Measurements from ENCODE around the gene GGT1. TPM values are rescaled to one million over a fixed set of nuclear protein-coding genes. Genes with fewer than 3 reads are reported as not detected.

The GGT1 gene
- total RNA-seq, 1 donor from 2014 or later: 16.9 TPM

DNA sequence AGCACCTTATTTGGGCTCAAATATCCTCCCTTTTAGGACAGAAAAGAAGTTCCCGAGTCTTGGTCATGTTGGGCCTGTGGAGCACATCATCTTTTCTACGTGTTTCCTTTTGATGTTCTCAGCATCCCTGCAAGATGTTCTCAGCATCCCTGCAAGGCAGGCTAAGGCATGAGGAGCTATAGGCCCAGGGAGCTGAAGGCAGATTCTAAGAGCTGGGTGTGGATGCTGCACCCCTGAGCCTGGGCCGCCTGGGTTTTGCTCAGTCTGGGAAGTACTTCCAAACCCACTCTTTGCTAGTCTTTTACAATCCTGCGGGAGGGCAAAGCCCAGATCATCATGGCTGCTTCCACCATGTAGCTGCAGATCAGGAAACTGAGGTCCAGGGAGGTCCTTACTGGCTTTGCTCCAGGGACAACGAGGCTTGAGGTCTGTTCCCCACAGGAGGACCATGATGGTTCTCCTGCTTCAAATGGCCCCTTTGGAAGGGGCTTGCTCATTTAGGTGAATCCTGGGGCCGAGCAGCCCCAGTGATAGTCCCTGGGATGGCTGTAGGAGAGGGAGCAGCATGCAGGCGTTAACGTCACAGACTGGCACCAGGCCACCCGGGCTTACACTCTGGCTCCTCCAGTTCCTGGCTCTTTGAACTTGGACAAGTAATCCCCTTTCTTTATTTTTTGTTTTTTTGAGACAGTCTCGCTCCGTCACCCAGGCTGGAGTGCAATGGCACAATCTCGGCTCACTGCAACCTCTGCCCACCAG is 20.8 kb upstream of the GGT1 start:
- no peak overlapping the region for H3K27ac Mint-ChIP-seq

DNA sequence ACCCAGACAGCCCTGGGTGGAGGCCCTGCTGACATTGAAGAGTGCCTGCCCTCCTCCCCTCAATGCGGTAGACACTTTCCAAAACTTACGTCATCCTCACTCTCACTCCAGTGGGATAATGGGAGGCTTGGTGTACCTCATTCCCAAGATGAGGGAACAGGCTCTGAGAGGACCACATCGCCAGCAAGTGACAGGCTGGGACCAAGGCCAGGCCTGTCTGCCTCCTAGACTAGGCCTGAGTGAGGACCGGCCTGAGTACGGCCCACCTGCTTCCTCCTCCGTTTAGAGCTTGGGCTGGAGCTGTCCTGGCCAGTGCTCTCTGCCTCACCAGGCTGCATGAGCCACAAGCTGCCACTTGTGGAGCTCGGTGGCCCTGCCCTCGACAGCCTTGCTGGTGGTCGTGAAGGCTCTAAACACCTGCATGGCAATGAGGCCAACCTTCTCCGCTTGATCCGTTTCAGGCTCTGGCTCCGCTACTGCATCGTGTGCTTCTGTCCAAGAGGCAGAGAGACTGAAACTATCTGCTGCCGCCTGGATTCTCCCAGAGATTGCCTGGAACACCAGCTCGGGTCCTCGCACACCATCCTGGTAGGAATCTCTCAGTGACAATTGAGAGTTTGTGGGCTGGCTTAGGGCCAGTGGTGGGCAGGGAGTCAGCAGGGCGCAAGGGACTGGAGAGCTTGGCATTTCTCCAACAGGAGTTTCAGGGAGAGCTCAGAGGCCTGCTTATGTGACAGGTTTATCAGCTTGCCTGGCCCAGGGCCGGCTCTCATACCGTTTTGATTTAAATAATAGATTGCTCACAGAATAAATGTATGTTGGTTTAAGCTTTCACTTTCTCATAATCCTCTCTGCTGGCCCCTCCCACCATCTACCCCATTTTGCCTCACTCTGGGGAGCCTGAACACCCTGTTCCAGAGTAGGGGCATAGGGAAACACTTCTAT is 19.5 kb upstream of the GGT1 start:
- DNase-seq (ENCODE audit: low spot score, unreplicated experiment): no peak
- Mint-ChIP-seq H3K4me1 (ENCODE audit: low read depth) (peaks cover 5% of the 10 kb centered on the region), H3K36me3 (ENCODE audit: insufficient read depth) (no peaks in the 10 kb centered on the region), H3K4me3 (ENCODE audit: low read depth) (no peak overlapping the region), H3K27ac (no peak overlapping the region), H3K9me3 (ENCODE audit: low read depth) (no peaks in the 10 kb centered on the region), H3K27me3 (no peaks in the 10 kb centered on the region)
- TF ChIP-seq, protein P1, sequence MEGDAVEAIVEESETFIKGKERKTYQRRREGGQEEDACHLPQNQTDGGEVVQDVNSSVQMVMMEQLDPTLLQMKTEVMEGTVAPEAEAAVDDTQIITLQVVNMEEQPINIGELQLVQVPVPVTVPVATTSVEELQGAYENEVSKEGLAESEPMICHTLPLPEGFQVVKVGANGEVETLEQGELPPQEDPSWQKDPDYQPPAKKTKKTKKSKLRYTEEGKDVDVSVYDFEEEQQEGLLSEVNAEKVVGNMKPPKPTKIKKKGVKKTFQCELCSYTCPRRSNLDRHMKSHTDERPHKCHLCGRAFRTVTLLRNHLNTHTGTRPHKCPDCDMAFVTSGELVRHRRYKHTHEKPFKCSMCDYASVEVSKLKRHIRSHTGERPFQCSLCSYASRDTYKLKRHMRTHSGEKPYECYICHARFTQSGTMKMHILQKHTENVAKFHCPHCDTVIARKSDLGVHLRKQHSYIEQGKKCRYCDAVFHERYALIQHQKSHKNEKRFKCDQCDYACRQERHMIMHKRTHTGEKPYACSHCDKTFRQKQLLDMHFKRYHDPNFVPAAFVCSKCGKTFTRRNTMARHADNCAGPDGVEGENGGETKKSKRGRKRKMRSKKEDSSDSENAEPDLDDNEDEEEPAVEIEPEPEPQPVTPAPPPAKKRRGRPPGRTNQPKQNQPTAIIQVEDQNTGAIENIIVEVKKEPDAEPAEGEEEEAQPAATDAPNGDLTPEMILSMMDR (IDR thresholded peaks at IDR 0.05; ENCODE audit: unreplicated experiment): no peak

More for the DNA sequence above, 20.8 kb upstream of the GGT1 start:
- TF ChIP-seq, protein P1 (IDR thresholded peaks at IDR 0.05; ENCODE audit: unreplicated experiment): no peak
- Mint-ChIP-seq H3K4me1 (ENCODE audit: low read depth) (peaks cover 12% of the 10 kb centered on the region), H3K4me3 (ENCODE audit: low read depth) (no peak overlapping the region), H3K27me3 (no peaks in the 10 kb centered on the region), H3K36me3 (ENCODE audit: insufficient read depth) (no peaks in the 10 kb centered on the region), H3K9me3 (ENCODE audit: low read depth) (no peaks in the 10 kb centered on the region)
- DNase-seq (ENCODE audit: low spot score, unreplicated experiment): no peak

DNA sequence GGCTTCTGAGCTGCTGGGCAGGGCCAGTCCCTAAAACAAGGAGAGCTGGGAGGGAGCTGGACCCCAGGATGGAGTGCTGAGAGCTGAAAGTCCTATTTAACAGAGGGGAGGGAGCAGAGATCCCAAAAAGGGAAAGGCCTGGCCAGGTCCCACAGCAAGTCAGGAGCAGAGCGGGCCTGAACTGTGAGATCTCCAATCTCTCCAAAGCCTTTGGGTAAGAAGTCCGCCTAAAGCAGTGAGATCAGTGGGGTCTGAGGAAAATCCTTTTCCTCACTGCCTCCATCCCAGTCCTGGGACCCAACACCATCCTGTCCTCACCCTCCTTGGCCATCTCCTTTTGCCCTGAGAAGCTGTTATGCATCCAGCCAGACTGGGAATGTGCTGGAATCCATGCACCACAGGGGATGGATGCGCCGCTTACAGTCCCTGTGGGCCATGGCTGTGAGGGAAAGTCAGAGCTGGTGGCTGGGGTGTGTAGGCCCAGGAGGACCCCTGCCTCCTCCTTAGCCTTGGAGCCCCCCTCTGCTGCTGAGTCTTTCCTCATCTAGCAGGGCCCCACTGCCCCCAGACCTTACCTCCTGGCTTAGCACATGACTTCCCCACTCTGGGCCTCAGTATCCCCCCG is 18.7 kb upstream of the GGT1 start:
- TF ChIP-seq, protein P1 (IDR thresholded peaks at IDR 0.05; ENCODE audit: unreplicated experiment): no peak
- no peak overlapping the region for H3K27ac Mint-ChIP-seq
- no peaks in the 10 kb centered on the region for H3K36me3 Mint-ChIP-seq (ENCODE audit: insufficient read depth)
- H3K4me3 Mint-ChIP-seq (ENCODE audit: low read depth): no peak overlapping the region
- DNase-seq (ENCODE audit: low spot score, unreplicated experiment): no peak
- no peaks in the 10 kb centered on the region for H3K27me3 Mint-ChIP-seq
- H3K4me1 Mint-ChIP-seq (ENCODE audit: low read depth): no peaks in the 10 kb centered on the region
- no peaks in the 10 kb centered on the region for H3K9me3 Mint-ChIP-seq (ENCODE audit: low read depth)

DNA sequence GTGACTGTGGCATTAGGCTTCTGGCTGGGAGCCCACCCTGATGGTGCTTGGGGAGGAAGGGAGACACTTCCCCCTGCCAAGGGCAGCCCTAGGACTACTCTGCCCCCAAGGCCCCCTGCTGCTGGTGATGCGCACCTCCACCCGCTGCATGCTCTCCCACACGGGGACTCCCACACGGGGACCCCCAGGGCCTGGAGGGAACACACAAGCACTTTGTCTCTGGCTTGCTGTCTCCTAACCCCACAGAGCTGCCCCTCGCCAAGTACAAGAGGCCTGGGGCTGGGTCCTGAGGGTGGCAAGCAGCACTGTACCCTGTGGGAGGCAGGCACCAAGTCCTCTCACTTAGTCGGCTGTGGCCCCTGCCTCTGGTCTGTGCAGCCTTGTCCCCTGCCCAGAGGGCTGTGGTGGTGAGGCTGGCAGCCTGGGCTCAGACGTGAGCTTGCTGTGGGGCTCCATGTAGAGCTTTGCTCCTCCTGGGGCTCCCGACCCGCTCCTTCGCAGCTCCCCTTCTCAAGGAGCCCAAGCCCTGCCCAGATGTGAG is 18.1 kb upstream of the GGT1 start:
- Mint-ChIP-seq H3K27me3 (no peaks in the 10 kb centered on the region), H3K4me1 (ENCODE audit: low read depth) (no peaks in the 10 kb centered on the region), H3K9me3 (ENCODE audit: low read depth) (no peaks in the 10 kb centered on the region), H3K36me3 (ENCODE audit: insufficient read depth) (no peaks in the 10 kb centered on the region), H3K4me3 (ENCODE audit: low read depth) (no peak overlapping the region), H3K27ac (no peak overlapping the region)
- no peak for DNase-seq (ENCODE audit: low spot score, unreplicated experiment)
- TF ChIP-seq, protein P1 (IDR thresholded peaks at IDR 0.05; ENCODE audit: unreplicated experiment): no peak

DNA sequence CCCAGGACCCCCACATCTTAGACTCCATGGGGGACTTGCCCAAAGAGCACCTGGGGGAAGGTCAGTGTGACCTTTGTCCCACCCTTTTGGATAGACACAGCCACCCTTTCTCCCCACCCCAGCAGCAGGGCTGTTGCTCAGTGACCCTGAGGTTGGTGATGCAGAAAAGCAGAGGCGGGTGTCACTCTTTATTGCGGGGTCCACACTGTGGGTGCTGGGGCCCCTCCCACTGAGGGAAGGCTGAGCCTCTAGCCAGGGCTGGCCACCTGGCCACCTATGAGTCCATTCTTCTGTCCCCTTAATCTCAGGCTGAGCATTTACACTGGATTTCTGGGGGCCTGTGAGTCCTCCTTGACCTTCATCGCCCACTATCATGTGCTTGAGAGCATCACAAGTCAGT is 17.5 kb upstream of the GGT1 start:
- DNase-seq (ENCODE audit: low spot score, unreplicated experiment): no peak
- Mint-ChIP-seq H3K36me3 (ENCODE audit: insufficient read depth) (no peaks in the 10 kb centered on the region), H3K27ac (no peak overlapping the region), H3K9me3 (ENCODE audit: low read depth) (no peaks in the 10 kb centered on the region), H3K27me3 (no peaks in the 10 kb centered on the region), H3K4me3 (ENCODE audit: low read depth) (no peak overlapping the region), H3K4me1 (ENCODE audit: low read depth) (no peaks in the 10 kb centered on the region)
- TF ChIP-seq, protein P1 (IDR thresholded peaks at IDR 0.05; ENCODE audit: unreplicated experiment): no peak
